Measurements from ENCODE around the gene MRPL38. TPM values are rescaled to one million over a fixed set of nuclear protein-coding genes. Genes with fewer than 3 reads are reported as not detected.

MRPL38 gene
- total and polyA plus RNA-seq, 2 of the 8 experiments (the other 6 are each of a cell fraction or from before 2014, with no cell fraction given), result 78.4 to 125 TPM

DNA sequence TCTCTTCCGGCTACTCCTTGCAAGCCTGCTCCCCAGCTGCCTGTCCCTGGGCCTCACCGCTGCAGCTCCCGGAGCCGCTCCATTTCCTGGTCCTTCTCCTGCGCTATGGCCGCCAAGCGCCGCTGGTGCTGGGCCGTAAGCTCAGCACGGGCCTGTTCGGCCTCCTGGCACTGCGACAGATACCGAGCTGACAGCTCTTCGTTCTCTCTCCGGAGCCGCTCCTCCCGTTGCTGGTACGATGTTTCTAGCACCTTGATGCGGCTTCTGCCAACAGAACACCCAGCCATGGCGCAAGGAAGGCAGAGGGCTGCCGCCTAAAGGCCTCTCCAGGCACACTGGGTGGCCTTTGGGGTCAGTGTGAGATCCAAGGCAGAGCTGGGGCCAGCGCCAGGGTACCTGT is 14.9 kb upstream of the MRPL38 start:
- H3K4me1 ChIP-seq (replicated peaks in 1 of 4; ENCODE audit: control insufficient read depth in 3 of 4, insufficient read depth in 4 of 4, low read length in 3 of 4), result no peaks in the 10 kb centered on the region
- no peak overlapping the region; the same call in 1 of the 2 replicates for H4K8ac ChIP-seq (ENCODE audit: extremely low read depth, insufficient read depth, low read length)
- H2BK20ac ChIP-seq (ENCODE audit: low read length), result no peak overlapping the region
- no peak overlapping the region for H2BK12ac ChIP-seq (ENCODE audit: low read depth, low read length)
- no peaks in the 10 kb centered on the region for H3K23me2 ChIP-seq (ENCODE audit: low read depth, low read length)
- H3K14ac ChIP-seq (ENCODE audit: insufficient read length), result no peak overlapping the region
- H3K4me3 ChIP-seq (ENCODE audit: extremely low read depth in 1 of 4, insufficient read depth in 2 of 4, low read depth in 3 of 4, low read length in 4 of 4), result no peak overlapping the region
- no peak overlapping the region for H4K5ac ChIP-seq (ENCODE audit: insufficient read length, low read depth, low read length)
- H3K56ac ChIP-seq (replicated peaks; ENCODE audit: insufficient read length, low read depth, low read length), result no peak overlapping the region
- no peak overlapping the region for H2BK120ac ChIP-seq (replicated peaks; ENCODE audit: low read depth, low read length)
- peaks cover 0 to 4% (median 0%) of the 10 kb centered on the region in 4 experiments; a peak in 2 of 8 replicates for H3K36me3 ChIP-seq (ENCODE audit: control insufficient read depth in 2 of 4, insufficient read depth in 4 of 4, low read length in 3 of 4)
- no peak overlapping the region for H2BK5ac ChIP-seq (ENCODE audit: low read depth, low read length)
- 95% methylated on average over 21 of the region's 22 CpGs; no CpG with 5 or more reads in 1 of the 2 experiments for WGBS, 2 experiments (ENCODE audit: extremely low coverage in 1 of 2, insufficient coverage in 1 of 2, insufficient read length in 1 of 2, insufficient replicate concordance in 2 of 2, low coverage in 1 of 2, low lambda C conversion rate in 2 of 2, missing lambda C conversion rate in 1 of 2)
- no peaks in the 10 kb centered on the region for H3K79me1 ChIP-seq (ENCODE audit: low read depth, low read length)
- H3K27ac ChIP-seq (ENCODE audit: low read depth, low read length), result no peak overlapping the region
- no peak overlapping the region for H3K23ac ChIP-seq (ENCODE audit: insufficient read length)
- H3K9me3 ChIP-seq (ENCODE audit: insufficient read depth in 2 of 2, low read depth in 1 of 2, low read length in 1 of 2), result no peaks in the 10 kb centered on the region
- no peak overlapping the region for H2AFZ ChIP-seq (ENCODE audit: low read length)
- ChIA-PET CTCF (ENCODE audit: partially characterized antibody) (interaction anchor here (0.9 to 51.3 kb wide), 11 partner anchors 9 to 380 kb away, joined by 3 to 885 read pairs (median 4); partner anchors contain the start of genes CDK3, MRPL38 and TRIM65), POLR2A (ENCODE audit: partially characterized antibody) (interaction anchor here (1.0 to 3.7 kb wide), 5 partner anchors 9 to 23 kb away, joined by 3 to 16 read pairs (median 4); partner anchors contain the start of gene TRIM65)
- H3K9ac ChIP-seq (replicated peaks in 1 of 4; ENCODE audit: extremely low read depth in 1 of 4, low read depth in 3 of 4, low read length in 3 of 4), result no peak overlapping the region
- no peak overlapping the region for H3K4me2 ChIP-seq (ENCODE audit: insufficient read depth in 1 of 2, low read depth in 2 of 2, low read length in 2 of 2)
- no peak overlapping the region for H4K91ac ChIP-seq (replicated peaks; ENCODE audit: insufficient read length, low read length)
- H2AK5ac ChIP-seq (ENCODE audit: low read depth, low read length), result no peak overlapping the region
- no peak overlapping the region for H2BK15ac ChIP-seq (ENCODE audit: low read length)
- no peak overlapping the region for H3K18ac ChIP-seq (ENCODE audit: extremely low read depth, low read length)
- no peaks in the 10 kb centered on the region for H3K27me3 ChIP-seq (replicated peaks in 1 of 4; ENCODE audit: control insufficient read depth in 3 of 4, extremely low read depth in 1 of 4, insufficient read depth in 3 of 4, low read length in 3 of 4)
- no peaks in the 10 kb centered on the region for H3K79me2 ChIP-seq (ENCODE audit: control insufficient read depth in 1 of 2, insufficient read depth in 2 of 2, low read length in 2 of 2)
- no peaks in the 10 kb centered on the region for H4K20me1 ChIP-seq (replicated peaks in 1 of 2; ENCODE audit: control insufficient read depth in 1 of 2, insufficient read depth in 2 of 2, low read length in 2 of 2)
- no peak overlapping the region for H3K4ac ChIP-seq (replicated peaks; ENCODE audit: insufficient read length, low read depth, low read length)
- no peak for DNase-seq (ENCODE audit: low read depth in 1 of 2, low spot score in 2 of 2)
- FAIRE-seq, result no peak
- TF ChIP-seq KDM5A (IDR thresholded peaks at IDR 0.05; ENCODE audit: low read length), result no peak
- TF ChIP-seq ASH2L (IDR thresholded peaks at IDR 0.05; ENCODE audit: low read length), result no peak
- TF ChIP-seq EZH2 (IDR thresholded peaks at IDR 0.05; ENCODE audit: low read depth, low read length, severe bottlenecking), result no peak
- TF ChIP-seq RNF2 (IDR thresholded peaks at IDR 0.05; ENCODE audit: borderline replicate concordance, low read depth, low read length, missing control alignments, poor library complexity, severe bottlenecking), result no peak
- TF ChIP-seq, protein P1, sequence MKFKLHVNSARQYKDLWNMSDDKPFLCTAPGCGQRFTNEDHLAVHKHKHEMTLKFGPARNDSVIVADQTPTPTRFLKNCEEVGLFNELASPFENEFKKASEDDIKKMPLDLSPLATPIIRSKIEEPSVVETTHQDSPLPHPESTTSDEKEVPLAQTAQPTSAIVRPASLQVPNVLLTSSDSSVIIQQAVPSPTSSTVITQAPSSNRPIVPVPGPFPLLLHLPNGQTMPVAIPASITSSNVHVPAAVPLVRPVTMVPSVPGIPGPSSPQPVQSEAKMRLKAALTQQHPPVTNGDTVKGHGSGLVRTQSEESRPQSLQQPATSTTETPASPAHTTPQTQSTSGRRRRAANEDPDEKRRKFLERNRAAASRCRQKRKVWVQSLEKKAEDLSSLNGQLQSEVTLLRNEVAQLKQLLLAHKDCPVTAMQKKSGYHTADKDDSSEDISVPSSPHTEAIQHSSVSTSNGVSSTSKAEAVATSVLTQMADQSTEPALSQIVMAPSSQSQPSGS (IDR thresholded peaks at IDR 0.05; ENCODE audit: low read length), result no peak
- no peak for TF ChIP-seq SIRT6 (IDR thresholded peaks at IDR 0.05; ENCODE audit: low read length)
- TF ChIP-seq SUZ12 (IDR thresholded peaks at IDR 0.05; ENCODE audit: low read length), result no peak
- no peak for TF ChIP-seq EGR1 (IDR thresholded peaks at IDR 0.05; ENCODE audit: borderline replicate concordance, low read depth, low read length)
- no peak for TF ChIP-seq PHF8 (conservative IDR thresholded peaks at IDR 0.05; ENCODE audit: low read depth, low read length)
- no peak for TF ChIP-seq CTBP2 (IDR thresholded peaks at IDR 0.05; ENCODE audit: borderline replicate concordance, insufficient read depth, insufficient read length, low read length)
- TF ChIP-seq YY1 (IDR thresholded peaks at IDR 0.05; ENCODE audit: low read depth, low read length), result no peak
